ENCODE results near the gene DRC7. TPM values are rescaled to one million over a fixed set of nuclear protein-coding genes. Genes with fewer than 3 reads are reported as not detected.

The DRC7 gene
- polyA plus RNA-seq, 1 of the 3 experiments (the other 2 are of a cell fraction): 0.58 TPM

DNA sequence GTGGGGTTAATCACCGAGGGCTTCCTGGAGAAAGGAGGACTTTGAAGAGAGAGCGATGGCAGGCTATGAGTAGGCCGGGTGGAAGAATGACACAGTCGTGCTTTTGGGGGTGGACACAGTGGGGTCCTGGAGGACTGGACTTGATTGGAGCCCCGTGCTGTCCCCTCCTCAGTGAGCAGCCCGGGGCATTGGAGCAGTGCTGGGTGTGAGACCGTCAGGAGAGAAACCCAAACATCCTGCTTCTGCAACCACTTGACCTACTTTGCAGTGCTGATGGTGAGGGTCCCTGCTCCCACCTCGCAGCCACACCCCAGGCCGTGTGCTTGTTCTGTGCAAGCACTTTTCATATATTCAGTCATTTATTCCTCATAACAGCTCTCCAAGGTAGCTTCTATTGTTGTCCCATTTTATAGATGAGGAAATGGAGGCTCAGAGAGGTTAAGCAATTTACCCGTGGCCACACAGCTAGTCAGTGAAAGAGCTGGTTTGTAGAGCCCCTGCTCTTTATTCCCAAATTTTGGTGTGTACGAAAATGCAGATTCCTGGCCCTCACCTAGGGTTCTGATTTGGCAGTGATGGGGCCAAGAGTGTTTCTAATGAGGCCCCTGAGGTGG lies 38.2 kb upstream of the DRC7 start:
- Histone ChIP-seq H2AFZ (ENCODE audit: low read depth) (no peak overlapping the region), H3K36me3 (replicated peaks in 1 of 2; ENCODE audit: control insufficient read depth in 1 of 2, insufficient read depth in 2 of 2, low read length in 1 of 2) (no peaks in the 10 kb centered on the region), H3K79me2 (ENCODE audit: insufficient read depth) (no peaks in the 10 kb centered on the region), H3K9me3 (no peaks in the 10 kb centered on the region), H3K9me2 (no peaks in the 10 kb centered on the region), H3K4me3 (ENCODE audit: low read depth in 2 of 2, low read length in 1 of 2) (no peak overlapping the region), H3K4me2 (no peak overlapping the region), H3K27ac (ENCODE audit: low read depth in 2 of 2, low read length in 1 of 2) (no peak overlapping the region), H3K4me1 (ENCODE audit: control insufficient read depth in 1 of 2, insufficient read depth in 2 of 2, low read depth in 1 of 2, low read length in 1 of 2) (no peaks in the 10 kb centered on the region; a peak in 1 of 4 replicates), H3K9ac (no peak overlapping the region), H3F3A (replicated peaks; ENCODE audit: insufficient read depth) (no peaks in the 10 kb centered on the region), H4K20me1 (ENCODE audit: insufficient read depth) (no peaks in the 10 kb centered on the region), H3K27me3 (ENCODE audit: insufficient read depth) (no peaks in the 10 kb centered on the region)
- ChIA-PET POLR2A (no interaction called here), CTCF (interaction anchor here (0.7 to 3.0 kb wide), 2 partner anchors 65 to 80 kb away, joined by 3 to 9 read pairs; no protein-coding TSS in a partner anchor)
- 81% methylated on average over 11 of the region's 11 CpGs for WGBS (ENCODE audit: low lambda C conversion rate)
- TF ChIP-seq MXI1 (IDR thresholded peaks at IDR 0.05; ENCODE audit: low read depth, low read length): no peak
- DNase-seq: no peak

DNA sequence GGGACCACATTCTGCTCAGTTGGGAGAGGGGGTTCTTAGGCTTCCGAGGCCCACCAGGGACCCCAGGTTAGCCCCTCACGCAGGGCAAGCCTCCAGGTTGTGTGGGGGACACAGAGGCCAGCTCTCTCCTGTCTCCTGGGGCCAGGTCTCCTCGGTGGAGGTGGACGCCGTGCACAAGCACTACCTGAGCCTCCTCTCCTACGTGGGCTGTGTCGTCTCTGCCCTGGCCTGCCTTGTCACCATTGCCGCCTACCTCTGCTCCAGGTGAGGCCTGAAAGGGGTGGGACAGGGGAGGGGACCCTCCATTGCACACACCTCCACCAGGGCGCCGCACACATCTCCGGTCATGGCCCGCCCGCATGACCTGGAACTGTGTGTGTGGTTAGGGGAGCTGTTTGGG lies 37.4 kb upstream of the DRC7 start:
- Histone ChIP-seq H3K9me2 (no peaks in the 10 kb centered on the region), H3K4me1 (ENCODE audit: control insufficient read depth in 1 of 2, insufficient read depth in 2 of 2, low read depth in 1 of 2, low read length in 1 of 2) (no peaks in the 10 kb centered on the region; a peak in 1 of 4 replicates), H4K20me1 (ENCODE audit: insufficient read depth) (no peaks in the 10 kb centered on the region), H3F3A (replicated peaks; ENCODE audit: insufficient read depth) (no peaks in the 10 kb centered on the region), H3K27ac (ENCODE audit: low read depth in 2 of 2, low read length in 1 of 2) (no peak overlapping the region), H3K9ac (no peak overlapping the region), H3K79me2 (ENCODE audit: insufficient read depth) (no peaks in the 10 kb centered on the region), H3K27me3 (ENCODE audit: insufficient read depth) (no peaks in the 10 kb centered on the region), H3K36me3 (replicated peaks in 1 of 2; ENCODE audit: control insufficient read depth in 1 of 2, insufficient read depth in 2 of 2, low read length in 1 of 2) (no peaks in the 10 kb centered on the region), H2AFZ (ENCODE audit: low read depth) (no peak overlapping the region), H3K4me3 (ENCODE audit: low read depth in 2 of 2, low read length in 1 of 2) (no peak overlapping the region), H3K9me3 (no peaks in the 10 kb centered on the region), H3K4me2 (no peak overlapping the region)
- WGBS (ENCODE audit: low lambda C conversion rate): 96% methylated on average over 6 of the region's 13 CpGs
- TF ChIP-seq, protein P1, sequence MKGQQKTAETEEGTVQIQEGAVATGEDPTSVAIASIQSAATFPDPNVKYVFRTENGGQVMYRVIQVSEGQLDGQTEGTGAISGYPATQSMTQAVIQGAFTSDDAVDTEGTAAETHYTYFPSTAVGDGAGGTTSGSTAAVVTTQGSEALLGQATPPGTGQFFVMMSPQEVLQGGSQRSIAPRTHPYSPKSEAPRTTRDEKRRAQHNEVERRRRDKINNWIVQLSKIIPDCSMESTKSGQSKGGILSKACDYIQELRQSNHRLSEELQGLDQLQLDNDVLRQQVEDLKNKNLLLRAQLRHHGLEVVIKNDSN (IDR thresholded peaks at IDR 0.05; ENCODE audit: borderline replicate concordance, low read depth): no peak
- TF ChIP-seq, protein P2, sequence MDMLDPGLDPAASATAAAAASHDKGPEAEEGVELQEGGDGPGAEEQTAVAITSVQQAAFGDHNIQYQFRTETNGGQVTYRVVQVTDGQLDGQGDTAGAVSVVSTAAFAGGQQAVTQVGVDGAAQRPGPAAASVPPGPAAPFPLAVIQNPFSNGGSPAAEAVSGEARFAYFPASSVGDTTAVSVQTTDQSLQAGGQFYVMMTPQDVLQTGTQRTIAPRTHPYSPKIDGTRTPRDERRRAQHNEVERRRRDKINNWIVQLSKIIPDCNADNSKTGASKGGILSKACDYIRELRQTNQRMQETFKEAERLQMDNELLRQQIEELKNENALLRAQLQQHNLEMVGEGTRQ (IDR thresholded peaks at IDR 0.05; ENCODE audit: borderline replicate concordance, low read depth, low read length): no peak
- TF ChIP-seq TCF12 (IDR thresholded peaks at IDR 0.05) (no peak), RAD21 (IDR thresholded peaks at IDR 0.05; ENCODE audit: low read length) (no peak), EZH2phosphoT487 (IDR thresholded peaks at IDR 0.05; ENCODE audit: borderline replicate concordance, low read depth) (no peak), SIN3A (IDR thresholded peaks at IDR 0.05; ENCODE audit: borderline replicate concordance, low read depth, low read length) (no peak), MEF2A (IDR thresholded peaks at IDR 0.05; ENCODE audit: borderline replicate concordance, low read depth) (no peak), CHD2 (IDR thresholded peaks at IDR 0.05; ENCODE audit: low read length, partially characterized antibody) (no peak), RCOR1 (IDR thresholded peaks at IDR 0.05; ENCODE audit: low read length) (no peak), NFIC (IDR thresholded peaks at IDR 0.05; ENCODE audit: borderline replicate concordance) (no peak), FOXJ3 (CRISPR knock-in tag; IDR thresholded peaks at IDR 0.05) (no peak), EP300 (IDR thresholded peaks at IDR 0.05; ENCODE audit: borderline replicate concordance in 1 of 2, low read depth in 1 of 2, low read length in 1 of 2) (no peak), SMC3 (IDR thresholded peaks at IDR 0.05; ENCODE audit: low read depth, low read length) (no peak), JUND (IDR thresholded peaks at IDR 0.05) (no peak), TAF1 (IDR thresholded peaks at IDR 0.05; ENCODE audit: borderline replicate concordance, low read depth, low read length) (no peak)
- TF ChIP-seq, protein P3, sequence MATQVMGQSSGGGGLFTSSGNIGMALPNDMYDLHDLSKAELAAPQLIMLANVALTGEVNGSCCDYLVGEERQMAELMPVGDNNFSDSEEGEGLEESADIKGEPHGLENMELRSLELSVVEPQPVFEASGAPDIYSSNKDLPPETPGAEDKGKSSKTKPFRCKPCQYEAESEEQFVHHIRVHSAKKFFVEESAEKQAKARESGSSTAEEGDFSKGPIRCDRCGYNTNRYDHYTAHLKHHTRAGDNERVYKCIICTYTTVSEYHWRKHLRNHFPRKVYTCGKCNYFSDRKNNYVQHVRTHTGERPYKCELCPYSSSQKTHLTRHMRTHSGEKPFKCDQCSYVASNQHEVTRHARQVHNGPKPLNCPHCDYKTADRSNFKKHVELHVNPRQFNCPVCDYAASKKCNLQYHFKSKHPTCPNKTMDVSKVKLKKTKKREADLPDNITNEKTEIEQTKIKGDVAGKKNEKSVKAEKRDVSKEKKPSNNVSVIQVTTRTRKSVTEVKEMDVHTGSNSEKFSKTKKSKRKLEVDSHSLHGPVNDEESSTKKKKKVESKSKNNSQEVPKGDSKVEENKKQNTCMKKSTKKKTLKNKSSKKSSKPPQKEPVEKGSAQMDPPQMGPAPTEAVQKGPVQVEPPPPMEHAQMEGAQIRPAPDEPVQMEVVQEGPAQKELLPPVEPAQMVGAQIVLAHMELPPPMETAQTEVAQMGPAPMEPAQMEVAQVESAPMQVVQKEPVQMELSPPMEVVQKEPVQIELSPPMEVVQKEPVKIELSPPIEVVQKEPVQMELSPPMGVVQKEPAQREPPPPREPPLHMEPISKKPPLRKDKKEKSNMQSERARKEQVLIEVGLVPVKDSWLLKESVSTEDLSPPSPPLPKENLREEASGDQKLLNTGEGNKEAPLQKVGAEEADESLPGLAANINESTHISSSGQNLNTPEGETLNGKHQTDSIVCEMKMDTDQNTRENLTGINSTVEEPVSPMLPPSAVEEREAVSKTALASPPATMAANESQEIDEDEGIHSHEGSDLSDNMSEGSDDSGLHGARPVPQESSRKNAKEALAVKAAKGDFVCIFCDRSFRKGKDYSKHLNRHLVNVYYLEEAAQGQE (IDR thresholded peaks at IDR 0.05; ENCODE audit: low read depth, low read length): no peak
- TF ChIP-seq, protein P4, sequence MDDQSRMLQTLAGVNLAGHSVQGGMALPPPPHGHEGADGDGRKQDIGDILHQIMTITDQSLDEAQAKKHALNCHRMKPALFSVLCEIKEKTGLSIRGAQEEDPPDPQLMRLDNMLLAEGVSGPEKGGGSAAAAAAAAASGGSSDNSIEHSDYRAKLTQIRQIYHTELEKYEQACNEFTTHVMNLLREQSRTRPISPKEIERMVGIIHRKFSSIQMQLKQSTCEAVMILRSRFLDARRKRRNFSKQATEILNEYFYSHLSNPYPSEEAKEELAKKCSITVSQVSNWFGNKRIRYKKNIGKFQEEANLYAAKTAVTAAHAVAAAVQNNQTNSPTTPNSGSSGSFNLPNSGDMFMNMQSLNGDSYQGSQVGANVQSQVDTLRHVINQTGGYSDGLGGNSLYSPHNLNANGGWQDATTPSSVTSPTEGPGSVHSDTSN (IDR thresholded peaks at IDR 0.05): no peak
- TF ChIP-seq, protein P5, sequence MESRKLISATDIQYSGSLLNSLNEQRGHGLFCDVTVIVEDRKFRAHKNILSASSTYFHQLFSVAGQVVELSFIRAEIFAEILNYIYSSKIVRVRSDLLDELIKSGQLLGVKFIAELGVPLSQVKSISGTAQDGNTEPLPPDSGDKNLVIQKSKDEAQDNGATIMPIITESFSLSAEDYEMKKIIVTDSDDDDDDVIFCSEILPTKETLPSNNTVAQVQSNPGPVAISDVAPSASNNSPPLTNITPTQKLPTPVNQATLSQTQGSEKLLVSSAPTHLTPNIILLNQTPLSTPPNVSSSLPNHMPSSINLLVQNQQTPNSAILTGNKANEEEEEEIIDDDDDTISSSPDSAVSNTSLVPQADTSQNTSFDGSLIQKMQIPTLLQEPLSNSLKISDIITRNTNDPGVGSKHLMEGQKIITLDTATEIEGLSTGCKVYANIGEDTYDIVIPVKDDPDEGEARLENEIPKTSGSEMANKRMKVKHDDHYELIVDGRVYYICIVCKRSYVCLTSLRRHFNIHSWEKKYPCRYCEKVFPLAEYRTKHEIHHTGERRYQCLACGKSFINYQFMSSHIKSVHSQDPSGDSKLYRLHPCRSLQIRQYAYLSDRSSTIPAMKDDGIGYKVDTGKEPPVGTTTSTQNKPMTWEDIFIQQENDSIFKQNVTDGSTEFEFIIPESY (IDR thresholded peaks at IDR 0.05; ENCODE audit: borderline replicate concordance, low read depth): no peak
- ChIA-PET POLR2A (no interaction called here), CTCF (interaction anchor here (3.0 kb wide), 1 partner anchor 81 kb away, joined by 9 read pairs; no protein-coding TSS in a partner anchor)
- DNase-seq: no peak
